ENCODE results near the gene PLAC9.

PLAC9 gene

DNA sequence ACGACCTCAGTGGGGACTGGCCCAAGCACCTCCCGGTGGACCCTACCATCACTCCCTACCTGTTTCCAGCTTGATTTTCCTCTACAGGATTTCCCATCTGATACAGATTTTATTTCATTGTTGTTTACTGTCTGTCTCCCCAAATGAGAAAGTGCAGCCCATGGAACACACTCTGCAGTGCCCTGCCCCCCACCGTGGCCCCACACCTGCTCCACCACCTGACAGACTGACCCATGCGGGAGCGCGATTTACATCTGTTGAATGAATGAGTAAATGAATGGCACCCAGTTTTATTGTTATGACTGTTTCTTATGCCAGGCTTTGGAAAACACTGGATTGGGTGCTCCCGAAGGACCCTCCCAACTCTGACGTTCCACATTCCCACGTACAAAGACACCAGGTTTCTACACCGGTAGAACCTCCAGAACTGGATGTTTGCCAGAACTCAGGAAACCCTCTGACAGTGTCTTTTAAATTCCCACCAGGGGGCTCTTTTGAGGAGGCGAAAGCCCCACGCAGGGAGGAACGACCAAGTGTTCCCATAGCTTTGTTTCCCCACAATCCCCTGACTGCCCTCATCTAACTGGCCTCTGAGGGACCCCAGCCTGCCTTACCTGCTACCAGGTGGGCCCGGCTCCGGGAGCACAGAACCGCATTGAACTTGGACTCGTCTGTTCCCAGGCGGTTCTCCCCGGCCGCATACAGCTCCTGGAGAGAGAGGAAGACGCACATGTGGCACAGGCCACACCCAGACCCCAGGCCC lies 29.0 kb downstream of the PLAC9 start:
- H3K4me3 ChIP-seq (ENCODE audit: low read depth, low read length), result no peak overlapping the region
- H2AFZ ChIP-seq (ENCODE audit: low read length, unreplicated experiment), result no peak overlapping the region
- peaks cover 58% of the 10 kb centered on the region for H3K4me1 ChIP-seq (ENCODE audit: control insufficient read depth, insufficient read depth, low read length, unreplicated experiment)
- peaks cover 6% of the 10 kb centered on the region for H3K79me2 ChIP-seq (ENCODE audit: control insufficient read depth, insufficient read depth, low read length, unreplicated experiment)
- peaks cover 40% of the 10 kb centered on the region for H3K36me3 ChIP-seq (ENCODE audit: insufficient read depth, low read length)
- H3K27ac ChIP-seq (ENCODE audit: low read depth, low read length), result no peak overlapping the region
- no peaks in the 10 kb centered on the region for H3K27me3 ChIP-seq (ENCODE audit: insufficient read depth, low read length)

DNA sequence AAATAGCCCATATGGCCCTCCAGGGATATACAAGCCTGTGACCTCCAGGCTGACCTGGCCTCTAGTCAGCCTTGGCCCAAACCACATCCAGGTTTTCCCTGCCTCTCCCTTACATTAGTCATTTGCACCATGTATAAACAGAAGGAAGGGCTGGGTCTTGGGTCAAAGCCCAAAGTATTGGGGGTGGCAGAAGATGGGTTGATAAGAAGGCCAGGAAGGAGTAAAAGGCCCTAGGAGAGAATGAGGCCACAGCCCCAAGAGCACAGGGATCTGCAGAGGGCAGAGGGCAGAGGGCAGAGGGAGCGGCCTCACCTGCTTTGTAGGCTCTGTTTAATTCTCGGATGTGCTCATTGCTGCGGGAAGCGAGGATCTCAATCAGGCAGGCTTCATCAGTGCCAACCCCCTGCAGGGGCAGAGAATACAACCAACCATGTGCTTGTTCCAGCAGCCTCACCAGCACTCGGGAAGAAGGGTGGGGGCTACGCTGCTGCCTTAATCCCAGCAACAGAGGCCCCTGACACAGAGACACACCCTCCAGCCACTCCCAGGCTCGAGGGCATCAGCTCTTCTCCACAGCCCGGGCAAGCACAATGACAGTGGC lies 31.3 kb downstream of the PLAC9 start:
- Histone ChIP-seq H3K27ac (ENCODE audit: low read depth, low read length) (peak overlapping the region; percentile 35; the same call in 1 of the 2 replicates), H2AFZ (ENCODE audit: low read length, unreplicated experiment) (no peak overlapping the region), H3K36me3 (ENCODE audit: insufficient read depth, low read length) (peaks cover 24% of the 10 kb centered on the region), H3K4me1 (ENCODE audit: control insufficient read depth, insufficient read depth, low read length, unreplicated experiment) (peaks cover 51% of the 10 kb centered on the region), H3K79me2 (ENCODE audit: control insufficient read depth, insufficient read depth, low read length, unreplicated experiment) (peaks cover 6% of the 10 kb centered on the region), H3K27me3 (ENCODE audit: insufficient read depth, low read length) (no peaks in the 10 kb centered on the region), H3K4me3 (ENCODE audit: low read depth, low read length) (no peak overlapping the region)

GRCh38 chr10:80164596-80164995 lies 32.1 kb downstream of the PLAC9 start:
- Histone ChIP-seq H3K27me3 (ENCODE audit: insufficient read depth, low read length) (no peaks in the 10 kb centered on the region), H3K4me3 (ENCODE audit: low read depth, low read length) (no peak overlapping the region), H3K4me1 (ENCODE audit: control insufficient read depth, insufficient read depth, low read length, unreplicated experiment) (peaks cover 45% of the 10 kb centered on the region), H2AFZ (ENCODE audit: low read length, unreplicated experiment) (no peak overlapping the region), H3K79me2 (ENCODE audit: control insufficient read depth, insufficient read depth, low read length, unreplicated experiment) (peaks cover 6% of the 10 kb centered on the region), H3K36me3 (ENCODE audit: insufficient read depth, low read length) (peaks cover 24% of the 10 kb centered on the region), H3K27ac (ENCODE audit: low read depth, low read length) (peak overlapping the region; percentile 78; the same call in 1 of the 2 replicates)

- H3K36me3 ChIP-seq (ENCODE audit: insufficient read depth, low read length), result peaks cover 19% of the 10 kb centered on the region
- H3K79me2 ChIP-seq (ENCODE audit: control insufficient read depth, insufficient read depth, low read length, unreplicated experiment), result peaks cover 6% of the 10 kb centered on the region
- H3K4me1 ChIP-seq (ENCODE audit: control insufficient read depth, insufficient read depth, low read length, unreplicated experiment), result peaks cover 45% of the 10 kb centered on the region
- no peak overlapping the region for H2AFZ ChIP-seq (ENCODE audit: low read length, unreplicated experiment)
- no peaks in the 10 kb centered on the region for H3K27me3 ChIP-seq (ENCODE audit: insufficient read depth, low read length)
- no peak overlapping the region for H3K4me3 ChIP-seq (ENCODE audit: low read depth, low read length)
- H3K27ac ChIP-seq (ENCODE audit: low read depth, low read length), result peak overlapping the region; percentile 78; the same call in 1 of the 2 replicates
Measured at GRCh38 chr10:80165173-80165572, 32.6 kb downstream of the PLAC9 start.

GRCh38 chr10:80166581-80167470 lies 34.3 kb downstream of the PLAC9 start:
- Histone ChIP-seq H3K4me3 (ENCODE audit: low read depth, low read length) (no peak overlapping the region), H3K4me1 (ENCODE audit: control insufficient read depth, insufficient read depth, low read length, unreplicated experiment) (peaks cover 45% of the 10 kb centered on the region), H3K79me2 (ENCODE audit: control insufficient read depth, insufficient read depth, low read length, unreplicated experiment) (peaks cover 6% of the 10 kb centered on the region), H3K27ac (ENCODE audit: low read depth, low read length) (peak overlapping the region; percentile 78), H3K36me3 (ENCODE audit: insufficient read depth, low read length) (peaks cover 13% of the 10 kb centered on the region), H3K27me3 (ENCODE audit: insufficient read depth, low read length) (no peaks in the 10 kb centered on the region), H2AFZ (ENCODE audit: low read length, unreplicated experiment) (no peak overlapping the region)

- Histone ChIP-seq H3K4me3 (ENCODE audit: low read depth, low read length) (no peak overlapping the region), H3K27ac (ENCODE audit: low read depth, low read length) (no peak overlapping the region), H3K4me1 (ENCODE audit: control insufficient read depth, insufficient read depth, low read length, unreplicated experiment) (peaks cover 45% of the 10 kb centered on the region), H2AFZ (ENCODE audit: low read length, unreplicated experiment) (no peak overlapping the region), H3K27me3 (ENCODE audit: insufficient read depth, low read length) (no peaks in the 10 kb centered on the region), H3K79me2 (ENCODE audit: control insufficient read depth, insufficient read depth, low read length, unreplicated experiment) (peaks cover 6% of the 10 kb centered on the region), H3K36me3 (ENCODE audit: insufficient read depth, low read length) (peaks cover 5% of the 10 kb centered on the region)
Measured at GRCh38 chr10:80167471-80168161, 35.1 kb downstream of the PLAC9 start.

- Histone ChIP-seq H2AFZ (ENCODE audit: low read length, unreplicated experiment) (no peak overlapping the region), H3K79me2 (ENCODE audit: control insufficient read depth, insufficient read depth, low read length, unreplicated experiment) (peaks cover 6% of the 10 kb centered on the region), H3K36me3 (ENCODE audit: insufficient read depth, low read length) (peaks cover under 1% of the 10 kb centered on the region; the same call in 1 of the 2 replicates), H3K27me3 (ENCODE audit: insufficient read depth, low read length) (no peaks in the 10 kb centered on the region), H3K4me1 (ENCODE audit: control insufficient read depth, insufficient read depth, low read length, unreplicated experiment) (peaks cover 40% of the 10 kb centered on the region), H3K4me3 (ENCODE audit: low read depth, low read length) (no peak overlapping the region), H3K27ac (ENCODE audit: low read depth, low read length) (no peak overlapping the region)
Measured at GRCh38 chr10:80168162-80168511, 35.6 kb downstream of the PLAC9 start.

- H2AFZ ChIP-seq (ENCODE audit: low read length, unreplicated experiment), result no peak overlapping the region
Measured at GRCh38 chr10:80168679-80169380, 36.3 kb downstream of the PLAC9 start.

DNA sequence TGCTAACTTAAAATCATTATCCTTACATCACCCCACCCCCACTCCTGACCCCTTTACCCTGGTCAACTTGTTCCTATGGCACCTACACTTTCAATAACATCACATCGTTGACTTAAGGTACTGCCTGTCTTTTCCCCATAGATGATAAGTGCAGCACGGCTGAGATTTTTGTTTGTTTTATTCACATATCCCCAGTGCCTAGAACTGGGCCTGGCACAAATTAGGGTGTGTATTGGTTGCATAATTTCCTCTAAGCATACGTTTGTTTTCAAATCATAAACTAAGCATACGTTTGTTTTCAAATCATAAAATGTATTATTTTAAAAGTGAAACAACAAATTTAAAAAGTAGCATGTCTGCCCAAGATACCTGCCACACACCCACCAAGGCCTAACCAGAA lies 37.5 kb downstream of the PLAC9 start:
- Histone ChIP-seq H2AFZ (ENCODE audit: low read length, unreplicated experiment) (no peak overlapping the region), H3K36me3 (ENCODE audit: insufficient read depth, low read length) (no peaks in the 10 kb centered on the region), H3K4me3 (ENCODE audit: low read depth, low read length) (no peak overlapping the region), H3K79me2 (ENCODE audit: control insufficient read depth, insufficient read depth, low read length, unreplicated experiment) (peaks cover 6% of the 10 kb centered on the region), H3K27ac (ENCODE audit: low read depth, low read length) (no peak overlapping the region), H3K27me3 (ENCODE audit: insufficient read depth, low read length) (no peaks in the 10 kb centered on the region), H3K4me1 (ENCODE audit: control insufficient read depth, insufficient read depth, low read length, unreplicated experiment) (peaks cover 21% of the 10 kb centered on the region)

More at GRCh38 chr10:80168679-80169380, 36.3 kb downstream of the PLAC9 start:
- H3K27ac ChIP-seq (ENCODE audit: low read depth, low read length), result no peak overlapping the region
- peaks cover 6% of the 10 kb centered on the region for H3K79me2 ChIP-seq (ENCODE audit: control insufficient read depth, insufficient read depth, low read length, unreplicated experiment)
- H3K4me1 ChIP-seq (ENCODE audit: control insufficient read depth, insufficient read depth, low read length, unreplicated experiment), result peaks cover 33% of the 10 kb centered on the region
- no peak overlapping the region for H3K4me3 ChIP-seq (ENCODE audit: low read depth, low read length)
- H3K36me3 ChIP-seq (ENCODE audit: insufficient read depth, low read length), result no peaks in the 10 kb centered on the region; the same call in 1 of the 2 replicates
- no peaks in the 10 kb centered on the region for H3K27me3 ChIP-seq (ENCODE audit: insufficient read depth, low read length)
